Central memory CD4-positive, alpha-beta T cell (primary cell): ENCODE data around the gene ZBTB47.

ENCODE experiments used
- DNase-seq: peaks from one replicate; pipeline ENCODE4 v3.0.0; 2022

Gene ZBTB47

GRCh38 chr3:42700366-42701288 is 47.1 kb downstream of the ZBTB47 start:
- DNase-seq = no peak

GRCh38 chr3:42701371-42702065 is 48.0 kb downstream of the ZBTB47 start:
- peak; percentile 52 for DNase-seq

GRCh38 chr3:42702066-42702951 is 48.8 kb downstream of the ZBTB47 start, which contains the start of gene HHATL:
Gene HHATL (minus strand): TSS chr3:42702798. CDS start chr3:42700826, 1,972 bp downstream.
- DNase-seq = no peak

DNA sequence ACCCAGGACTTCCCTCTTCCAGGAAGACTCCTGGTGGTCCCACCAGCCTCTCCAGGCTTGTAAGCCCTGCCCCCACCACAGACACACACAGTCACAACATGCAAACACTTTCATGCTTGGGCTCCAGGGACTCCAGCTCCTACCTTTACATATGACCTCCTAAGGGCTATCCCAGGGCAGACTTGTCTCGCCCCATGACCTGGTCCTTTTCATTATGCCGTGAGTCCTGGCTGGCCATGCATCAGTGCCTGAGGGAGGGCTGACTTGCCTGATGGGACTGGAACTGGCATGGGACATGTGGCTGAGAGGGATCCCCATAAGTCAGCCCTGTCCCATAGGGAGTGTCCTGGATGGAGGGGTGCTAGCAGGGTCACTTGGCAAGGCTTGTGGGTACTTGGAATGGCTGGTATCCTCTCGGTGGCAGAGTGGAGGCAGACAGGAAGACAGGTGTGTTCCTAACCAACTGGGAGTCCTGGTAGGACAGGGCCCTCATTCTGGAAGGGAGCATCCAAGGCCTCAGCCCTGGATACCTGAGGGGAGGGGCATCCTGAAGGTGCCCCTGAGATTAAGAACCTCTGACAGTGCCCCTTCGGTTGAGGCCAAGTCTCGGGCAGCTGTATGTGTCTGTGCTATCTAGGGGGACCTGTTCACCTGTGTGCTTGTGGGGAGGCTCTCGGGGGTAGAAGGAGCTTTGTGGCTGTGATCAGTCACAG is 49.6 kb downstream of the ZBTB47 start:
- no peak for DNase-seq

- DNase-seq = no peak
Measured at GRCh38 chr3:42703695-42704025, 50.2 kb downstream of the ZBTB47 start.

GRCh38 chr3:42704136-42704841 is 50.8 kb downstream of the ZBTB47 start:
- DNase-seq = no peak

DNA sequence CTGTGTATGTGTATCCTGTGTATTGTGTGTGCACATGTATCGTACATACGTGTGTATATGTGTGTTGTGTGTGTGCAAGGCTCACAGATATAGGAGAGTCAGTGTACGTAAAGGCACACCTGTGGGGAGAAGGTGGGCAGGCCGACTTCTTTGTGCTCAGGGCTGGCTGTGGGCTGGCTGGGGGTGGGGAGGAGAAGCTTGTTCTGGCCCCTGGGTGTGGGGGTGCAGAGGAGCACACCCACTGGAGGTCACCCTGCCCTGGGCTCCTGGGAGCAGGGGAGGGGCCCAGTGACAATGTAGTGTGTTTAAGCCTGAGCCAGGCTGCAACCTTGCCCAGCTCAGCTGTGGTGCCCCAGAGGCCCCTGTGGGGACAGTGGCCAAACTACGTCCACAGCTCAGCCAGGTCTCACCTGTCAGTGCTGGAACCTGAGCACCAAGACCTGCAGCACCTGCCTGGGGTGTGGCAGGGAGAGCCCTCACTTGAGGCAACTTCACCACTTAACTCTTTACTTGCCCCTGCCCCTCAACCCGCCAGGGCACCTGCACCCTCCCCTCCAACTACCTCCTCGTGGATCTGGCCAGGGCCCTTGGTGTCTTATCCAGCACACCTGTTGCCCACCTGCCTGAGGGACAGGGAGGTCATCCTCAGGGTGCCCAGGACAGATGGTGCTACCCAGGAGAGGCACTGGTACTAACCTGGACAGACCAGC is 51.7 kb downstream of the ZBTB47 start:
- DNase-seq = no peak

GRCh38 chr3:42705962-42706585 is 52.6 kb downstream of the ZBTB47 start:
- DNase-seq = no peak

DNA sequence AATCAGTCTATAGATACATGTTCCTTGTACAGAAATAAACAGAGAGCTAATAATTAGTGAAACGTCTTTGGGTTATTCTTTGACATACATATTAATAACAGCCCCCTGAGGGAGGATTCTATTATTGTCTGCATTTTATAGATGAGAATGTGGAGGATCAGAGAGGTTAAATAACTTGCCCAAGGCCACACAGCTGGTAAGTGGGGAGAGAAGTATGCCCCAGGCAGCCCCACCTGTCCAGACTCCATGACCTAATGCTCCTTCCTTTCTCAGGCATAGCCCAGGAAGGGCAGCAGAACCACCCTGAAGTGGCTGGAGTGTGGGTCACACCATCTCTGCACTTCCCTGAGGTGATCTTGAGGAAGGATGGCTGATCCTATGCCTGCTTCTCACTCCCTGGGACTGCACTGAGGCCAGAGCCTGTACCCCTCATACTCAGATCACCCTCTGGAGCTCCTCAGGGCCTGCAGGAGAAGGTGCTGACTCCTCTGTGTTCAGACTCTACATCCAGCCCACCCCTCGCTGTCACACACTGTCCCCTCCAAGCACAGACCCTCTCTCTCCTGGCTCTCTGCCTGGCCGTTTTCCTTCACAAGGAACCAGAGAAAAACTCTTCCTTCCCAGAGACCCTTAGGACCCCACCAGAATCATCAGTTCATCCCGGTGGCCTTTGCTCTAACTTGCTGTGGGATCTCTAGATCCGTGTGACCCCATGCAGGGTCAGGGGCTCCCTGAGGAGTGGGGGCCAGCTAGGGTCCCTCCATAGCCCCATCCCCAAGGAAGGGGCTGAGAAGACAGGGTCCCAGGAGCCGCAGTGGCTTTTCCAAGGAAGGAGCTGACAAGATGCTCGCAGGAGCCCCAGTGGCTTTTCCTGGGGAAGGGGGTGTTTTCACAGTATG is 53.5 kb downstream of the ZBTB47 start:
- DNase-seq = no peak

- DNase-seq = no peak
Measured at GRCh38 chr3:42707620-42708355, 54.3 kb downstream of the ZBTB47 start.

DNA sequence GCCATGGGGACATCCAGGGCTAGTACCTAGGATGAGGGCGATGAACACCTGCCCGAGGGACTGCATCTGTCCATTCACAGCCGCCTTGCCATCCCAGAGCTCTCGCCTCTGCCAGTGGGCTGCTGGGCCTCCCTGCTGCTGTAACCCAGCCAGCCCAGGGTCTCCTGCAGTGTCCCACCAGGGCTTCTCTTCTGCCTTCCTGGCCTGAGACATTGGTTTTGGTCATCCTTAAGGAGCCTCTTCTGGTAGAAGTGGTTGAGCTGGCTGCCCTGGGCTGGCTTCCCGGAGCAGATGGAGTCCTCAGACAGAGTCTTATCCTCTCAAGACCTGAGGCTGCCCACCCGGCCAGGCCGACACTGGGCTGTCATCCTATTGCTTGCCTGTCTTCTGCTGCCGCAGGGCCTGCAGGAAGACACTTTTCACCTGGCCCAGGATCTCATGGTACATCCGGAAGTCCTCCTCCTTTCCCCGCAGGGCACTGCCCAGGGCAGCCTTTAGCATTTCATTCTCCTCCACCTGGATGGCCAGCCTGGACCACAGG is 55.2 kb downstream of the ZBTB47 start:
- DNase-seq = no peak

DNA sequence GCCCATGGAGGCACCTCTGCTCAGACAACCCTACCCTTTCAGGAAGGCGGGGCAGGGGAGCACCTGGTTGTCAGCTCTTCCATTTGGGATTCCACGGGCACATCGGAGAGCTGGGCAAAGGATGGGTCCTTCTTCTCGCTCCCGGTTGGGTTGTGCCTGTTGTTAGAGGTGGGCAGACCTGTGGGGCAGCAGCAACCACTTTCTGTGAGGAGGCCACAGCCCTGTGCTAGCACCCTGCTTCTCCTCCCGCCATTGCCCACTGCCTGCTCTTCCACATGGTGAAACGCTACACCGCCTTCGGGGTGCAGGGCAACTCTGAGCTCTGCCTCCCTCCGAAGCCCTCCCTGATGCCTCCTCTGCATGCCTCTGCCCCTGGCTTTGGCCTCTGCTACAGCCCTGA is 56.1 kb downstream of the ZBTB47 start:
- DNase-seq = no peak

- DNase-seq = no peak
Measured at GRCh38 chr3:42710323-42711021, 57.0 kb downstream of the ZBTB47 start.

- DNase-seq = no peak
Measured at GRCh38 chr3:42711491-42712343, 58.2 kb downstream of the ZBTB47 start.

GRCh38 chr3:42712344-42712648 is 58.8 kb downstream of the ZBTB47 start:
- no peak for DNase-seq

DNA sequence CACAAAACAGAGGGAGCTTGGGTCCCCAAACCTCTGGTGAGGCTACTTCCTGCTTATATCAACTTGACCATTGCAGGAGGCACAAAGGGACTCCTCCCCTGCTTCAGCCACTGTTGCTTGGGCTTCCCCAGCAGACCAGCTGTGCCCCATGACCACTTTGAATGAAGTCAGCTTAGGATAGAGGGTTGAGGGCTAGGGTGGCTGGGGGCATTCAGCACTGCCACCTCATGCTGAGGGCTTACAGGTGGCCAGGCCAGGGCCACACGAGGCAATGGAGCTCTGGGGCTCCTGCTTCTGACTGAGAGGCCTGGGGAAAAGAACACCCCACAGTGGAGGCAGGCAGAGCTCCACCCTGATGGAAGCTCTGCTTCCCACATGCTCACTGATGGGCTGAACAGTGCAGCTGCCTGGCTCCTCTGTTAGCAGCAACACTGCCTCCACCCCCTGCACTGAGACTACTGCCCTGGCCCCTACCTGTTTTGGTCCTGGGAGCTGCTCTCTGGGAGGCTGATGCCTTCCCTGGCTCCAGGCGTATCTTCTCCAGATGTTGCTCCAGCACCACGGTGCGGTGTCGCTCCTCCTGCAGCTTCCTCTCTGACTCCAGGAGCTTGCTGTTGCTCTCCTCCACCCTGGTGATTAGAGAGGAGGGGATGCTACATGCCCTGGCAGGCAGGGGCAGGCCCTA is 59.3 kb downstream of the ZBTB47 start:
- no peak for DNase-seq
